Naive thymus-derived CD4-positive, alpha-beta T cell (primary cell): ENCODE measurements around the gene FNDC3A. TPM values are rescaled to one million over a fixed set of nuclear protein-coding genes. Genes with fewer than 3 reads are reported as not detected.
A peak's percentile ranks its signal among the peaks of the same experiment; 100 is the strongest.

ENCODE experiments used
- ATAC-seq: fragments of 150-1000 bp; cut with Tn5 transposase; 2 replicates; pipeline ENCODE4 v1.10.0; 2021; ENCODE audit warnings: mild to moderate bottlenecking, moderate library complexity
- CTCF ChIA-PET: fragments of 350-600 bp; sonication (Branson Sonifier 250); formaldehyde crosslinking; loops from one replicate; lab custom pipeline; 2021; ENCODE audit warnings: antibody characterized with exemption; lab: Charles Lee
- POLR2A ChIA-PET: fragments of 350-600 bp; sonication (Branson Sonifier 250); formaldehyde crosslinking; loops from one replicate; lab custom pipeline; 2021; ENCODE audit warnings: antibody characterized with exemption, inconsistent platforms; lab: Charles Lee
- DNase-seq, 9 donors: peaks; one replicate each; pipeline versions ENCODE4 v3.0.0 to v3.0.0-alpha.2; 2020 to 2022; ENCODE audit warnings: mixed read lengths in 1 of 9
- H3K27ac ChIP-seq: one replicate; pipeline ENCODE4 v1.7.0; 2013; ENCODE audit warnings: mild to moderate bottlenecking, low read depth, low read length, moderate library complexity
- H3K27me3 ChIP-seq, 2 donors: one replicate each; pipeline ENCODE4 v1.7.0; 2013; ENCODE audit warnings: low read length in 2 of 2, mild to moderate bottlenecking in 2 of 2, moderate library complexity in 2 of 2; ENCODE audit not compliant: control insufficient read depth in 2 of 2, insufficient read depth in 2 of 2
- H3K36me3 ChIP-seq, 3 experiments: 1 replicate in 2 of 3; 2 replicates in 1 of 3; pipeline ENCODE4 v1.7.0; 2013; ENCODE audit warnings: low read length in 3 of 3, mild to moderate bottlenecking in 3 of 3, moderate library complexity in 1 of 3; ENCODE audit not compliant: insufficient read depth in 3 of 3, control insufficient read depth in 2 of 3
- H3K4me1 ChIP-seq, 2 donors: one replicate each; pipeline ENCODE4 v1.7.0; 2013; ENCODE audit warnings: low read length in 2 of 2, mild to moderate bottlenecking in 2 of 2, moderate library complexity in 1 of 2; ENCODE audit not compliant: control insufficient read depth in 2 of 2, insufficient read depth in 2 of 2
- H3K4me3 ChIP-seq: 2 replicates; pipeline ENCODE4 v1.7.0; 2013; ENCODE audit warnings: mild to moderate bottlenecking, low read length
- H3K9me3 ChIP-seq, 3 experiments: 1 replicate in 2 of 3; 2 replicates in 1 of 3; pipeline ENCODE4 v1.7.0; 2013; ENCODE audit warnings: low read length in 3 of 3; ENCODE audit not compliant: control insufficient read depth in 2 of 3
- H3K27ac Mint-ChIP-seq, 9 donors: one replicate each; pipeline ENCODE4 v1.8.0; 2020 to 2022; ENCODE audit warnings: mixed read lengths in 9 of 9, mild to moderate bottlenecking in 8 of 9, moderate library complexity in 5 of 9, inconsistent platforms in 2 of 9
- H3K27me3 Mint-ChIP-seq, 5 donors: one replicate each; pipeline ENCODE4 v1.8.0; 2021 to 2022; ENCODE audit warnings: mixed read lengths in 5 of 5, mild to moderate bottlenecking in 1 of 5
- H3K36me3 Mint-ChIP-seq, 5 donors: one replicate each; pipeline ENCODE4 v1.8.0; 2020 to 2022; ENCODE audit warnings: mixed read lengths in 5 of 5, mild to moderate bottlenecking in 3 of 5, inconsistent platforms in 1 of 5
- H3K4me1 Mint-ChIP-seq, 7 donors: one replicate each; pipeline ENCODE4 v1.8.0; 2020 to 2022; ENCODE audit warnings: mixed read lengths in 7 of 7, mild to moderate bottlenecking in 3 of 7, inconsistent platforms in 1 of 7
- H3K4me3 Mint-ChIP-seq, 10 donors: one replicate each; pipeline ENCODE4 v1.8.0; 2020 to 2022; ENCODE audit warnings: mild to moderate bottlenecking in 10 of 10, mixed read lengths in 10 of 10, moderate library complexity in 6 of 10, inconsistent platforms in 2 of 10
- H3K9me3 Mint-ChIP-seq, 11 donors: one replicate each; pipeline ENCODE4 v1.8.0; 2020 to 2022; ENCODE audit warnings: mixed read lengths in 11 of 11, mild to moderate bottlenecking in 4 of 11, inconsistent platforms in 1 of 11, moderate library complexity in 1 of 11
- intact Hi-C, 2 donors: fragments of 100-400 bp; cut with micrococcal nuclease; formaldehyde crosslinking; loops; one replicate each; pipeline ENCODE4 v1.15.1; 2023
- polyA plus RNA-seq, 2 donors: library from polyadenylated mRNA; unstranded; fragments of 300-500 nt; fragmentation: Illumina TruSeq; gene quantifications; one replicate each; pipeline ENCODE4 v1.2.3, GENCODE V29; 2021
- total RNA-seq, 6 experiments: library from RNA in 5 of 6; stranded (reverse) in 5 of 6; gene quantifications; 1 replicate in 5 of 6; 2 replicates in 1 of 6; pipeline ENCODE4 v1.2.3 and lab custom pipeline; 2021 to 2026

FNDC3A gene
- total and polyA plus RNA-seq, 7 experiments from 2014 or later: 12.0 to 46.4 (median 35.4) TPM

DNA sequence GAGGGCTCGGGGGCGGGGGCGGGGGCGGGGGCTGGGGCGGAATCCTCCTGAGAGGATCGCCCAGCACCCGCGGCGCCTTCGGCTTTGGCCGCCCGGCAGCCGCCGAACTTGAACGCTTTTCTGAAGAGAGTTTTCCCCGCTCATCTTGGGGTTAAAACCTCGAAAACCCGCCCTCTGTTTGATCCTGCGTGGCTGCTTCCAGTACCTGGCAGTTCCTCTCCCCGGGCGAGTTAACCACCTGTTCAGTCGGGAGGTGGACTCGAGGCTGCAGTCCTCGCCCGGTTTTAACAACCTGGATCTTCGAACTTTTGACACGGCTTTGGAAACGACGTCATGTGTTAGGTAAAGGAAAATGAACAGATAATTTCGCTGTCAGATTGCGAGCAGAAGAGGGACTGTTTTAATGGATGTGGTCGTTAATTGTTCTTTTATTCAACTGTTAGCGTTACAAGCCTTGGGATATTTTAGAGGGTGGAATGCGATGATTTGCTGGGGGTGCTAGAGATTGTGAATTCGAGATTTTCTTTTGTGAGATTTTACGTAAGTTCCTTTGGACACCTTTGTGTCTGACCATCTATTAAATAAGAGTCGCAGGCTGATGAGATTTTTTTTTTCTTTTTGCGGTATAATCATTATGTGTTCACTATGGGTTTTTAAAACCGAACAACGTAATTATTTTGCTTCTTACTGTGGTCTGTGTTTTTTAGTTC, 1.0 kb downstream of the FNDC3A start:
- Histone ChIP-seq H3K4me1 (peaks cover 13 to 28% of the 10 kb centered on the region in 2 donors), H3K9me3 (peaks cover 0 to 22% (median 0%) of the 10 kb centered on the region in 3 experiments), H3K27me3 (no peaks in the 10 kb centered on the region), H3K27ac (peak overlapping the region; percentile 95), H3K36me3 (peaks cover 0 to 5% (median 0%) of the 10 kb centered on the region in 3 experiments), H3K4me3 (peak overlapping the region; percentile 73)
- no peak for ATAC-seq
- intact Hi-C loops: loop anchor here (1.0 to 10.0 kb wide), 21 partner anchors 8 to 1148 kb away; partner anchors contain the start of genes CAB39L (in 2 of the 2), LPAR6 (in 2 of the 2), RB1 (in 2 of the 2) and RCBTB1 (in 2 of the 2)
- peak in 3 of 9 donors; percentile 74 to 79 (median 77) for DNase-seq
- Mint-ChIP-seq H3K27ac (peak overlapping the region; percentile 91 to 99 (median 98)), H3K4me3 (peak overlapping the region; percentile 92 to 100 (median 98)), H3K9me3 (peaks cover 12 to 36% (median 20%) of the 10 kb centered on the region in 11 donors), H3K36me3 (peaks cover 13 to 37% (median 15%) of the 10 kb centered on the region in 5 donors), H3K27me3 (peaks cover 0 to 4% (median 0%) of the 10 kb centered on the region in 5 donors), H3K4me1 (peaks cover 37 to 76% (median 56%) of the 10 kb centered on the region in 7 donors)
- ChIA-PET CTCF (no interaction called here), POLR2A (interaction anchor here (0.6 to 1.9 kb wide), 12 partner anchors 10 to 940 kb away, joined by 3 to 17 read pairs (median 4); partner anchors contain the start of gene MED4)

- ChIA-PET CTCF (no interaction called here), POLR2A (no interaction called here)
- Histone ChIP-seq H3K4me1 (peaks cover 13 to 28% of the 10 kb centered on the region in 2 donors), H3K4me3 (peak overlapping the region; percentile 73), H3K27me3 (no peaks in the 10 kb centered on the region), H3K36me3 (peaks cover 0 to 5% (median 0%) of the 10 kb centered on the region in 3 experiments), H3K9me3 (peaks cover 0 to 22% (median 0%) of the 10 kb centered on the region in 3 experiments), H3K27ac (peak overlapping the region; percentile 95)
- Mint-ChIP-seq H3K4me3 (peak overlapping the region; percentile 92 to 100 (median 98)), H3K9me3 (peaks cover 10 to 32% (median 18%) of the 10 kb centered on the region in 11 donors), H3K4me1 (peaks cover 37 to 78% (median 57%) of the 10 kb centered on the region in 7 donors), H3K27ac (peak overlapping the region; percentile 91 to 99 (median 98)), H3K27me3 (no peaks in the 10 kb centered on the region), H3K36me3 (peaks cover 10 to 34% (median 13%) of the 10 kb centered on the region in 5 donors)
- intact Hi-C loops: loop anchor here (2.0 to 10.0 kb wide), 12 partner anchors 170 to 1148 kb away; partner anchors contain the start of genes LPAR6 (in 2 of the 2), RB1 (in 2 of the 2), RCBTB1 (in 2 of the 2) and CDADC1 (in 1 of the 2)
- DNase-seq: peak in 2 of 9 donors; percentile 0 to 6
- ATAC-seq: no peak
Observed at GRCh38 chr13:48977286-48977625, 1.5 kb downstream of the FNDC3A start.

DNA sequence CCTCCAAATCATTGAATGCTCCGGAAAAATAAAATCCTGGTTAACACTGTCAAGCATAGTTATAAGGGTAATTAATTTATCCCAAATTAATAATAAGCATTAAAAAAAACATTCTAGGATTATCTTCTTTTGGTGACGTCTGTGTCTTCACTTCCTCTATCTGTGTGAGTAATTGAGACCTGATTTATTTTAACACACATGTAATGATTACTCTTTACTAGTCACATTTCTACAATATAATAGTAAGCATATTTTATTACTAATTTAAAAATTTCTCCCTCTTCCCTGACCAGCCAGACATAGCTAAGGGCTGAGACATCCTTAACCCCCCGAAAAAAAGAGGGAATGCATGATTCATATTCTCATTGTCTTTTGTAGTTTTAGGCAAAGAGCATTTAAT, 2.3 kb downstream of the FNDC3A start:
- ATAC-seq: no peak
- Mint-ChIP-seq H3K4me3 (peak overlapping the region; percentile 33 to 98 (median 69)), H3K4me1 (peaks cover 39 to 80% (median 62%) of the 10 kb centered on the region in 7 donors), H3K27ac (no peak overlapping the region), H3K36me3 (peaks cover 6 to 29% (median 7%) of the 10 kb centered on the region in 5 donors), H3K27me3 (no peaks in the 10 kb centered on the region), H3K9me3 (peaks cover 5 to 25% (median 14%) of the 10 kb centered on the region in 11 donors)
- Histone ChIP-seq H3K36me3 (peaks cover 0 to 5% (median 0%) of the 10 kb centered on the region in 3 experiments), H3K27me3 (no peaks in the 10 kb centered on the region), H3K27ac (no peak overlapping the region), H3K9me3 (peaks cover 0 to 17% (median 0%) of the 10 kb centered on the region in 3 experiments), H3K4me3 (no peak overlapping the region), H3K4me1 (peaks cover 13 to 28% of the 10 kb centered on the region in 2 donors)
- ChIA-PET POLR2A (interaction anchor here (0.7 kb wide), 1 partner anchor 8 kb away, joined by 3 read pairs; no protein-coding TSS in a partner anchor), CTCF (no interaction called here)
- intact Hi-C loops: loop anchor here (2.0 to 10.0 kb wide), 12 partner anchors 169 to 1147 kb away; partner anchors contain the start of genes LPAR6 (in 2 of the 2), RB1 (in 2 of the 2), RCBTB1 (in 2 of the 2) and CDADC1 (in 1 of the 2)
- DNase-seq: no peak

- H3K4me1 Mint-ChIP-seq: peaks cover 36 to 84% (median 69%) of the 10 kb centered on the region in 7 donors
- ChIA-PET CTCF (no interaction called here), POLR2A (interaction anchor here (1.7 kb wide), 1 partner anchor 465 kb away, joined by 3 read pairs; the partner anchor contains the start of genes CAB39L and SETDB2)
Observed at GRCh38 chr13:48978942-48979601, 3.4 kb downstream of the FNDC3A start.

DNA sequence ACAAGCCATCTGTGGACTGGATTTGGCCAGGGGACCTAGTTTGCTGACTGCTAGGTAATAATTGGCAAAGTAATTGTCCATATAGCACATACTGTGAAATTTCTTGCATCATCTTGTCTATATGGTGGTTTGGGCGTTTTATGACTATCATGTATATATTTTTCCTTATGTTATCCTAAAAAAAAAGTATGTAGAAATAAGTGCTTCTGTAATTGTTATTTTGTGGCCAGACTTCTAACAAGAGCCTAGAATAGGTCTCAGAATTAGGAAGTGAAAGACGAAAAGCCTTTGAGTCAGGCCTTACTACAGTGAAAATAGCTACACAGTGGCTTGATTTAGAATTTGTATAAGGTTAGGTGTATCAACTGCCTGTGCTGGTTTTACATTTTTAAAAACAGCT, 4.2 kb downstream of the FNDC3A start:
- Mint-ChIP-seq H3K36me3 (peaks cover 0 to 15% (median 4%) of the 10 kb centered on the region in 5 donors), H3K9me3 (peaks cover 0 to 6% (median 0%) of the 10 kb centered on the region in 11 donors), H3K27me3 (no peaks in the 10 kb centered on the region), H3K27ac (no peak overlapping the region), H3K4me1 (peaks cover 30 to 77% (median 65%) of the 10 kb centered on the region in 7 donors), H3K4me3 (peak overlapping the region in 6 of 10 donors; percentile 13 to 98 (median 20))
- Histone ChIP-seq H3K9me3 (no peaks in the 10 kb centered on the region), H3K27me3 (no peaks in the 10 kb centered on the region), H3K4me1 (peaks cover 10 to 23% of the 10 kb centered on the region in 2 donors), H3K27ac (no peak overlapping the region), H3K4me3 (no peak overlapping the region), H3K36me3 (peaks cover 0 to 5% (median 0%) of the 10 kb centered on the region in 3 experiments)
- CTCF ChIA-PET: interaction anchor here (1.3 kb wide), 1 partner anchor 8 kb away, joined by 3 read pairs; no protein-coding TSS in a partner anchor
- POLR2A ChIA-PET: interaction anchor here (1.7 kb wide), 1 partner anchor 464 kb away, joined by 3 read pairs; the partner anchor contains the start of genes CAB39L and SETDB2
- no peak for ATAC-seq
- intact Hi-C loops: loop anchor here (5.0 to 10.0 kb wide), 8 partner anchors 167 to 1145 kb away; partner anchors contain the start of genes LPAR6 (in 2 of the 2), RCBTB1 (in 2 of the 2), EBPL (in 1 of the 2) and RB1 (in 1 of the 2)
- DNase-seq: no peak

More at GRCh38 chr13:48978942-48979601, 3.4 kb downstream of the FNDC3A start:
- intact Hi-C loops: loop anchor here (5.0 to 10.0 kb wide), 8 partner anchors 168 to 1146 kb away; partner anchors contain the start of genes LPAR6 (in 2 of the 2), RCBTB1 (in 2 of the 2), EBPL (in 1 of the 2) and RB1 (in 1 of the 2)
- Histone ChIP-seq H3K4me1 (peaks cover 13 to 28% of the 10 kb centered on the region in 2 donors), H3K27me3 (no peaks in the 10 kb centered on the region), H3K4me3 (no peak overlapping the region), H3K9me3 (peaks cover 0 to 7% (median 0%) of the 10 kb centered on the region in 3 experiments), H3K36me3 (peaks cover 0 to 5% (median 0%) of the 10 kb centered on the region in 3 experiments), H3K27ac (no peak overlapping the region)
- Mint-ChIP-seq H3K4me3 (peak overlapping the region in 9 of 10 donors; percentile 18 to 98 (median 37)), H3K36me3 (peaks cover 0 to 22% (median 4%) of the 10 kb centered on the region in 5 donors), H3K9me3 (peaks cover 0 to 14% (median 6%) of the 10 kb centered on the region in 11 donors), H3K27me3 (no peaks in the 10 kb centered on the region), H3K27ac (peak overlapping the region in 2 of 9 donors; percentile 2 to 15)
- DNase-seq (no peak), ATAC-seq (no peak)
